GM12878 (cell line): Measurements from ENCODE around the gene OR1F1. TPM values are rescaled to one million over a fixed set of nuclear protein-coding genes. Genes with fewer than 3 reads are reported as not detected.
"Not testable (repeated sequence)": the region's sequence is repeated elsewhere in the genome, so short reads cannot be mapped to it uniquely, and the experiment has no call there.

Experiments used
- ATAC-seq: fragments of 200-7000 bp; cut with Tn5 transposase; 3 replicates; pipeline ENCODE4 v1.9.1; 2020; ENCODE audit warnings: mild to moderate bottlenecking, moderate library complexity
- BruUV-seq: library from RNA; stranded (reverse); fragments of 400-500 nt; replicated peaks from 2 replicates; lab custom pipeline; 2021; lab: Mats Ljungman, UMichigan
- CTCF ChIA-PET: fragments of 300-600 bp; sonication (Branson Sonifier 250); formaldehyde crosslinking; extraction: SDS; loops from one replicate; lab custom pipeline; 2021; ENCODE audit warnings: inconsistent platforms; lab: Yijun Ruan, JAX
- POLR2A ChIA-PET: fragments of 350-600 bp; formaldehyde crosslinking; extraction: SDS; loops from one replicate; lab custom pipeline; 2021; ENCODE audit warnings: inconsistent platforms; lab: Charles Lee
- RAD21 ChIA-PET: fragments of 300-600 bp; sonication (Branson Sonifier 250); formaldehyde crosslinking; loops from one replicate; lab custom pipeline; 2023; ENCODE audit warnings: antibody characterized with exemption; ENCODE audit not compliant: unreplicated experiment; lab: Charles Lee
- SMC1A ChIA-PET: fragments of 300-600 bp; sonication (Branson Sonifier 250); formaldehyde crosslinking; loops from one replicate; lab custom pipeline; 2023; ENCODE audit not compliant: unreplicated experiment, uncharacterized antibody; lab: Charles Lee
- DNase-seq: peaks from one replicate; pipeline ENCODE4 v3.0.0-alpha.2; 2011; ENCODE audit warnings: low read depth, low spot score
- FAIRE-seq: peaks from 3 replicates; lab custom pipeline; 2011; peaks lifted over from hg19 to GRCh38; lab: Jason Lieb, UNC
- H2AFZ ChIP-seq: 2 replicates; pipeline ENCODE4 v1.6.0; 2011; ENCODE audit warnings: low read depth, low read length, control low read depth; ENCODE audit not compliant: control insufficient read depth
- H3K27ac ChIP-seq: 2 replicates; pipeline ENCODE4 v1.5.1; 2011; ENCODE audit warnings: control low read depth; ENCODE audit not compliant: control insufficient read depth, insufficient read depth
- H3K27me3 ChIP-seq, 2 experiments: replicated peaks in 1 of 2; 2 replicates each; pipeline versions ENCODE4 v1.6.0 to v1.6.1; 2011; ENCODE audit warnings: low read length in 1 of 2; ENCODE audit not compliant: control insufficient read depth in 2 of 2, insufficient read depth in 2 of 2
- H3K36me3 ChIP-seq, 2 experiments: 2 replicates each; pipeline ENCODE4 v1.5.1; 2011; ENCODE audit warnings: low read length in 1 of 2; ENCODE audit not compliant: control insufficient read depth in 2 of 2, insufficient read depth in 2 of 2
- H3K4me1 ChIP-seq: 2 replicates; pipeline ENCODE4 v1.6.1; 2011; ENCODE audit warnings: mild to moderate bottlenecking, low read length, moderate library complexity, mixed read lengths; ENCODE audit not compliant: control insufficient read depth, insufficient read depth
- H3K4me2 ChIP-seq: 2 replicates; pipeline ENCODE4 v1.6.0; 2011; ENCODE audit warnings: control low read depth; ENCODE audit not compliant: control insufficient read depth, insufficient read depth
- H3K4me3 ChIP-seq: fragments of 200-600 bp; sonication (generic); 2 replicates; pipeline ENCODE4 v1.5.1; 2016
- H3K79me2 ChIP-seq: 2 replicates; pipeline ENCODE4 v1.6.0; 2011; ENCODE audit warnings: low read length; ENCODE audit not compliant: control insufficient read depth, insufficient read depth
- H3K9ac ChIP-seq: 2 replicates; pipeline ENCODE4 v1.8.0; 2011; ENCODE audit warnings: low read length, control low read depth, mixed read lengths; ENCODE audit not compliant: control insufficient read depth, insufficient read depth
- H3K9me3 ChIP-seq: replicated peaks from 3 replicates; pipeline ENCODE4 v1.5.1; 2011; ENCODE audit warnings: mild to moderate bottlenecking, low read length; ENCODE audit not compliant: control insufficient read depth, insufficient read depth
- H4K20me1 ChIP-seq: 2 replicates; pipeline ENCODE4 v1.6.0; 2011; ENCODE audit not compliant: control insufficient read depth, insufficient read depth
- ATF3 ChIP-seq: IDR thresholded peaks from 2 replicates; pipeline ENCODE4 v1.6.1; 2011; ENCODE audit warnings: low read depth, mild to moderate bottlenecking, low read length, moderate library complexity, borderline replicate concordance; ENCODE audit errors: extremely low read depth
- BCL3 ChIP-seq: IDR thresholded peaks from 2 replicates; pipeline ENCODE4 v1.6.1; 2011; ENCODE audit warnings: borderline replicate concordance, low read depth, mild to moderate bottlenecking, moderate library complexity, low read length; ENCODE audit not compliant: insufficient read depth, poor library complexity, severe bottlenecking
- IRF3 ChIP-seq: fragments of 450-650 bp; IDR thresholded peaks from 2 replicates; pipeline ENCODE4 v1.6.1; 2014; ENCODE audit warnings: mild to moderate bottlenecking
- KLF5 ChIP-seq: fragments of 450-650 bp; IDR thresholded peaks from 2 replicates; pipeline ENCODE4 v1.6.1; 2014; ENCODE audit warnings: mild to moderate bottlenecking; ENCODE audit not compliant: partially characterized antibody
- NR2C1 ChIP-seq: fragments of 450-650 bp; IDR thresholded peaks from 2 replicates; pipeline ENCODE4 v1.6.1; 2017; ENCODE audit warnings: antibody characterized with exemption, mild to moderate bottlenecking, moderate library complexity
- POLR2AphosphoS2 ChIP-seq: IDR thresholded peaks from 2 replicates; pipeline ENCODE4 v1.6.1; 2011; ENCODE audit warnings: low read depth, mild to moderate bottlenecking, low read length, improper control_type of control experiment, moderate library complexity
- SMC3 ChIP-seq: IDR thresholded peaks from 2 replicates; pipeline ENCODE4 v1.6.1; 2011; ENCODE audit warnings: low read length, improper control_type of control experiment, borderline replicate concordance
- TCF12 ChIP-seq: IDR thresholded peaks from 2 replicates; pipeline ENCODE4 v1.6.1; 2011; ENCODE audit warnings: low read depth, mild to moderate bottlenecking, low read length
- USF1 ChIP-seq: IDR thresholded peaks from 2 replicates; pipeline ENCODE4 v1.6.1; 2011; ENCODE audit warnings: borderline replicate concordance, low read depth, mild to moderate bottlenecking, moderate library complexity, mixed read lengths, low read length; ENCODE audit not compliant: insufficient read depth; ENCODE audit errors: extremely low read length
- WGBS: methylation state at CpG from one replicate; pipeline ENCODE4 v1.1.6; 2016; ENCODE audit warnings: low lambda C conversion rate; ENCODE audit not compliant: insufficient replicate concordance, insufficient coverage; ENCODE audit errors: missing lambda C conversion rate; 5-methylcytosine and 5-hydroxymethylcytosine counted together
- in situ Hi-C: fragments of 300-500 bp; cut with MboI; formaldehyde crosslinking; loops from 9 replicates; pipeline ENCODE4 v1.14.3; 2018; ENCODE audit warnings: mixed read lengths
- intact Hi-C: fragments of 100-400 bp; cut with micrococcal nuclease; formaldehyde crosslinking; loops from one replicate; pipeline ENCODE4 v1.14.2; 2022; ENCODE audit not compliant: unreplicated experiment
- polyA plus RNA-seq, 11 experiments: library from polyadenylated mRNA; depleted of rRNA in 4 of 11; unstranded in 6 of 11; stranded (reverse) in 5 of 11; fragments of >200 nt; fragmentation: Nextera tagmentation in 4 of 11; fragmentation: Illumina TruSeq in 1 of 11; extraction: Ambion mirVana in 4 of 11; extraction: Trizol in 1 of 11; gene quantifications; 1 replicate in 1 of 11; 2 replicates in 10 of 11; pipeline versions ENCODE4 v1.2.1 to v1.2.3, GENCODE V29; 2011 to 2016; ENCODE audit warnings: inconsistent platforms in 2 of 11, missing spikeins in 2 of 11, low read depth in 1 of 11
- total RNA-seq, 4 experiments: library from RNA; depleted of rRNA in 3 of 4; stranded (reverse); fragments of >200 nt in 3 of 4; fragmentation: Illumina TruSeq in 1 of 4; extraction: Trizol in 1 of 4; gene quantifications; 2 replicates each; pipeline versions ENCODE4 v1.2.1 to v1.2.3, GENCODE V29; 2013 to 2021

Gene OR1F1
- total and polyA plus RNA-seq, 10 of the 15 experiments (the other 5 are each of a cell fraction or from before 2014, with no cell fraction given) = 0.10 to 0.14 (median 0.12) TPM; not detected in 7

GRCh38 chr16:3139561-3139960 lies 48.4 kb upstream of the OR1F1 start:
- ATAC-seq, H3K36me3 ChIP-seq, RAD21 ChIA-PET, H3K4me1 ChIP-seq, in situ Hi-C loops, BruUV-seq, H3K9ac ChIP-seq, H3K4me2 ChIP-seq, H3K27me3 ChIP-seq, DNase-seq, H3K79me2 ChIP-seq, intact Hi-C loops, H4K20me1 ChIP-seq, H2AFZ ChIP-seq, H3K9me3 ChIP-seq, H3K27ac ChIP-seq, CTCF ChIA-PET, H3K4me3 ChIP-seq, FAIRE-seq: not testable (repeated sequence)
- WGBS = 90% methylated on average over 9 of the region's 9 CpGs
- POLR2A ChIA-PET = interaction anchor here (1.0 kb wide), 1 partner anchor 10 kb away, joined by 3 read pairs; no protein-coding TSS in a partner anchor
- SMC1A ChIA-PET = interaction anchor here (0.7 kb wide), 1 partner anchor 739 kb away, joined by 3 read pairs; no protein-coding TSS in a partner anchor

- CTCF ChIA-PET = no interaction called here
- Histone ChIP-seq H3K9me3 (no peaks in the 10 kb centered on the region), H4K20me1 (no peaks in the 10 kb centered on the region), H2AFZ (no peak overlapping the region), H3K27me3 (no peaks in the 10 kb centered on the region), H3K4me3 (no peak overlapping the region), H3K4me1 (no peaks in the 10 kb centered on the region), H3K9ac (no peak overlapping the region), H3K4me2 (no peak overlapping the region), H3K27ac (no peak overlapping the region), H3K79me2 (no peaks in the 10 kb centered on the region), H3K36me3 (no peaks in the 10 kb centered on the region; a peak in 2 of 4 replicates)
- FAIRE-seq = no peak
- no peak for ATAC-seq
- in situ Hi-C loops = no loop called here
- WGBS = 95% methylated on average over 69 of the region's 69 CpGs
- no TSS peak for BruUV-seq
- RAD21 ChIA-PET = no interaction called here
- intact Hi-C loops = no loop called here
- POLR2A ChIA-PET = interaction anchor here (1.0 kb wide), 1 partner anchor 12 kb away, joined by 3 read pairs; no protein-coding TSS in a partner anchor
- SMC1A ChIA-PET = no interaction called here
- no peak for DNase-seq
- TF ChIP-seq TCF12 = no peak
- no peak for TF ChIP-seq SMC3
- TF ChIP-seq ATF3 = no peak
- TF ChIP-seq USF1 = no peak
- no peak for TF ChIP-seq POLR2AphosphoS2
- TF ChIP-seq NR2C1 = no peak
- no peak for TF ChIP-seq BCL3
- no peak for TF ChIP-seq IRF3
- TF ChIP-seq KLF5 = no peak
Observed at GRCh38 chr16:3140603-3141427, 47.2 kb upstream of the OR1F1 start.
